HUES6 (cell line): ENCODE data around the gene CASKIN1.

Experiments
- H3K27ac ChIP-seq: 2 replicates; pipeline ENCODE4 v1.7.0; 2013; ENCODE audit warnings: low read depth, mild to moderate bottlenecking, low read length, inconsistent platforms
- H3K27me3 ChIP-seq: 2 replicates; pipeline ENCODE4 v1.6.1; 2013; ENCODE audit warnings: low read length; ENCODE audit not compliant: control insufficient read depth, insufficient read depth
- H3K36me3 ChIP-seq: 2 replicates; pipeline ENCODE4 v1.6.1; 2013; ENCODE audit warnings: low read length; ENCODE audit not compliant: control insufficient read depth, insufficient read depth
- H3K4me1 ChIP-seq: 2 replicates; pipeline ENCODE4 v1.6.1; 2013; ENCODE audit warnings: low read length; ENCODE audit not compliant: control insufficient read depth, insufficient read depth
- H3K4me3 ChIP-seq: 2 replicates; pipeline ENCODE4 v1.5.1; 2013; ENCODE audit warnings: low read depth, low read length
- H3K9ac ChIP-seq: one replicate; pipeline ENCODE4 v1.6.1; 2013; ENCODE audit warnings: mild to moderate bottlenecking, low read length
- H3K9me3 ChIP-seq: 2 replicates; pipeline ENCODE4 v1.6.1; 2013; ENCODE audit warnings: low read depth, low read length; ENCODE audit not compliant: control insufficient read depth, insufficient read depth

The CASKIN1 gene

GRCh38 chr16:2199621-2200139 is 3.3 kb upstream of the CASKIN1 start:
- peaks cover 53% of the 10 kb centered on the region for H3K27me3 ChIP-seq
- H3K4me1 ChIP-seq: no peaks in the 10 kb centered on the region; the same call in 1 of the 2 replicates
- H3K9ac ChIP-seq: no peak overlapping the region
- no peaks in the 10 kb centered on the region for H3K9me3 ChIP-seq
- H3K4me3 ChIP-seq: no peak overlapping the region
- no peak overlapping the region for H3K27ac ChIP-seq
- no peaks in the 10 kb centered on the region for H3K36me3 ChIP-seq

GRCh38 chr16:2199095-2199494 is 2.7 kb upstream of the CASKIN1 start:
- Histone ChIP-seq H3K27ac (no peak overlapping the region), H3K9ac (no peak overlapping the region)

GRCh38 chr16:2198283-2198682 is 1.9 kb upstream of the CASKIN1 start:
- Histone ChIP-seq H3K9me3 (no peaks in the 10 kb centered on the region), H3K27me3 (peaks cover 62% of the 10 kb centered on the region), H3K9ac (no peak overlapping the region), H3K4me1 (no peaks in the 10 kb centered on the region), H3K4me3 (no peak overlapping the region), H3K27ac (no peak overlapping the region), H3K36me3 (no peaks in the 10 kb centered on the region)

More at GRCh38 chr16:2199095-2199494, 2.7 kb upstream of the CASKIN1 start:
- H3K4me3 ChIP-seq: no peak overlapping the region
- peaks cover 59% of the 10 kb centered on the region for H3K27me3 ChIP-seq
- H3K9me3 ChIP-seq: no peaks in the 10 kb centered on the region
- H3K36me3 ChIP-seq: no peaks in the 10 kb centered on the region
- H3K4me1 ChIP-seq: no peaks in the 10 kb centered on the region

GRCh38 chr16:2197765-2198164 is 1.4 kb upstream of the CASKIN1 start:
- peaks cover 62% of the 10 kb centered on the region for H3K27me3 ChIP-seq
- no peaks in the 10 kb centered on the region for H3K36me3 ChIP-seq
- H3K4me1 ChIP-seq: no peaks in the 10 kb centered on the region
- no peak overlapping the region for H3K4me3 ChIP-seq
- no peak overlapping the region for H3K27ac ChIP-seq
- H3K9ac ChIP-seq: no peak overlapping the region
- no peaks in the 10 kb centered on the region for H3K9me3 ChIP-seq

- no peaks in the 10 kb centered on the region for H3K4me1 ChIP-seq
- H3K27ac ChIP-seq: no peak overlapping the region
- peak overlapping the region; percentile 47 for H3K4me3 ChIP-seq
- no peak overlapping the region for H3K9ac ChIP-seq
- H3K27me3 ChIP-seq: peaks cover 62% of the 10 kb centered on the region
- H3K36me3 ChIP-seq: no peaks in the 10 kb centered on the region
- no peaks in the 10 kb centered on the region for H3K9me3 ChIP-seq
These were observed 641 bp upstream of the CASKIN1 start for GRCh38 chr16:2196981-2197511.

- H3K4me3 ChIP-seq: peak overlapping the region; percentile 60
- H3K9me3 ChIP-seq: no peaks in the 10 kb centered on the region
- no peaks in the 10 kb centered on the region for H3K36me3 ChIP-seq
- H3K9ac ChIP-seq: no peak overlapping the region
- H3K27ac ChIP-seq: no peak overlapping the region
- H3K27me3 ChIP-seq: peaks cover 60% of the 10 kb centered on the region
- H3K4me1 ChIP-seq: no peaks in the 10 kb centered on the region
These were observed 863 bp downstream of the CASKIN1 start for GRCh38 chr16:2195322-2196161.

GRCh38 chr16:2194852-2195321 is 1.5 kb downstream of the CASKIN1 start:
- Histone ChIP-seq H3K4me3 (peak overlapping the region; percentile 60), H3K9ac (no peak overlapping the region)

GRCh38 chr16:2194166-2194834 is 2.1 kb downstream of the CASKIN1 start:
- Histone ChIP-seq H3K9me3 (no peaks in the 10 kb centered on the region), H3K27me3 (peaks cover 48% of the 10 kb centered on the region), H3K4me1 (no peaks in the 10 kb centered on the region), H3K36me3 (no peaks in the 10 kb centered on the region), H3K4me3 (no peak overlapping the region), H3K9ac (no peak overlapping the region), H3K27ac (no peak overlapping the region)

More at GRCh38 chr16:2194852-2195321, 1.5 kb downstream of the CASKIN1 start:
- Histone ChIP-seq H3K4me1 (no peaks in the 10 kb centered on the region), H3K27ac (no peak overlapping the region), H3K9me3 (no peaks in the 10 kb centered on the region), H3K36me3 (no peaks in the 10 kb centered on the region), H3K27me3 (peaks cover 53% of the 10 kb centered on the region)

GRCh38 chr16:2191446-2191706 is 5.0 kb downstream of the CASKIN1 start:
- Histone ChIP-seq H3K9me3 (no peaks in the 10 kb centered on the region), H3K4me3 (no peak overlapping the region), H3K4me1 (no peaks in the 10 kb centered on the region), H3K27ac (no peak overlapping the region), H3K27me3 (peaks cover 22% of the 10 kb centered on the region), H3K9ac (no peak overlapping the region), H3K36me3 (no peaks in the 10 kb centered on the region)

GRCh38 chr16:2190659-2191445 is 5.6 kb downstream of the CASKIN1 start:
- no peaks in the 10 kb centered on the region for H3K9me3 ChIP-seq
- no peak overlapping the region for H3K4me3 ChIP-seq
- H3K27ac ChIP-seq: no peak overlapping the region
- H3K27me3 ChIP-seq: peaks cover 21% of the 10 kb centered on the region
- H3K36me3 ChIP-seq: no peaks in the 10 kb centered on the region
- no peaks in the 10 kb centered on the region for H3K4me1 ChIP-seq
- no peak overlapping the region for H3K9ac ChIP-seq
